IMR-90 (cell line): ENCODE results near the gene HELZ.

Source experiments
- BHLHE40 ChIP-seq: fragments of 150-350 bp; IDR thresholded peaks from 2 replicates; pipeline ENCODE4 v1.6.1; 2016; ENCODE audit warnings: mild to moderate bottlenecking, low read depth, low read length
- CEBPB ChIP-seq: IDR thresholded peaks from 2 replicates; pipeline ENCODE4 v1.6.1; 2012; ENCODE audit warnings: low read depth, low read length, improper control_type of control experiment
- CHD1 ChIP-seq: IDR thresholded peaks from 2 replicates; pipeline ENCODE4 v1.6.1; 2012; ENCODE audit warnings: low read depth, low read length, improper control_type of control experiment
- CTCF ChIP-seq: conservative IDR thresholded peaks from 2 replicates; pipeline ENCODE4 v1.5.1; 2012; ENCODE audit warnings: mild to moderate bottlenecking, low read depth, low read length, improper control_type of control experiment
- FOS ChIP-seq: fragments of 150-350 bp; IDR thresholded peaks from 2 replicates; pipeline ENCODE4 v1.6.1; 2016; ENCODE audit warnings: low read depth, low read length
- MAFK ChIP-seq: IDR thresholded peaks from 2 replicates; pipeline ENCODE4 v1.6.1; 2012; ENCODE audit warnings: low read depth, low read length, improper control_type of control experiment
- MXI1 ChIP-seq: IDR thresholded peaks from 2 replicates; pipeline ENCODE4 v1.6.1; 2012; ENCODE audit warnings: low read depth, mild to moderate bottlenecking, low read length, moderate library complexity, borderline replicate concordance
- NFE2L2 ChIP-seq: fragments of 150-350 bp; IDR thresholded peaks from 2 replicates; pipeline ENCODE4 v1.6.1; 2016; ENCODE audit warnings: low read depth, mild to moderate bottlenecking, low read length
- POLR2A ChIP-seq: IDR thresholded peaks from 2 replicates; pipeline ENCODE4 v1.6.1; 2012; ENCODE audit warnings: mild to moderate bottlenecking, low read depth, low read length
- RAD21 ChIP-seq: IDR thresholded peaks from 2 replicates; pipeline ENCODE4 v1.6.1; 2012; ENCODE audit warnings: low read length, improper control_type of control experiment
- RCOR1 ChIP-seq: IDR thresholded peaks from 2 replicates; pipeline ENCODE4 v1.6.1; 2012; ENCODE audit warnings: mild to moderate bottlenecking, low read length, improper control_type of control experiment; ENCODE audit not compliant: insufficient replicate concordance
- SMC3 ChIP-seq: fragments of 150-350 bp; IDR thresholded peaks from 2 replicates; pipeline ENCODE4 v1.6.1; 2016; ENCODE audit warnings: low read depth, mild to moderate bottlenecking, antibody characterized with exemption, low read length, moderate library complexity
- USF2 ChIP-seq: fragments of 150-350 bp; IDR thresholded peaks from 2 replicates; pipeline ENCODE4 v1.6.1; 2017; ENCODE audit warnings: mild to moderate bottlenecking, antibody characterized with exemption, low read length, low read depth

GRCh38 chr17:67215991-67216421, 29.0 kb downstream of the HELZ start:
- TF ChIP-seq CTCF (no peak), POLR2A (no peak), CEBPB (no peak), RCOR1 (no peak), MAFK (no peak), RAD21 (no peak), NFE2L2 (no peak), MXI1 (no peak), SMC3 (no peak), CHD1 (no peak), BHLHE40 (no peak), FOS (no peak), USF2 (no peak)
